ENCODE measurements around the gene SPATA16. TPM values are rescaled to one million over a fixed set of nuclear protein-coding genes. Genes with fewer than 3 reads are reported as not detected.

SPATA16 gene
- total and polyA plus RNA-seq, 11 donors = not detected

- Histone ChIP-seq H3K9me3 (no peaks in the 10 kb centered on the region), H3K27me3 (no peaks in the 10 kb centered on the region), H3K27ac (no peak overlapping the region), H3K4me1 (no peaks in the 10 kb centered on the region), H3K4me3 (no peak overlapping the region), H3K36me3 (no peaks in the 10 kb centered on the region)
- no peak for ATAC-seq
- intact Hi-C loops (cut with DNase I) = no loop called here
- WGBS, 4 donors = 75 to 79% (median 78%) methylated on average over 4 of the region's 4 CpGs
- no peak for TF ChIP-seq CTCF (IDR thresholded peaks at IDR 0.05)
- no peak for TF ChIP-seq POLR2A (IDR thresholded peaks at IDR 0.05)
- no peak for DNase-seq
Measured at GRCh38 chr3:173096994-173097785, 43.8 kb downstream of the SPATA16 start.

GRCh38 chr3:173096140-173096539 lies 44.9 kb downstream of the SPATA16 start:
- H3K4me1 ChIP-seq = no peaks in the 10 kb centered on the region
- 89 to 97% (median 93%) methylated on average over 3 of the region's 3 CpGs for WGBS, 4 donors
- DNase-seq = no peak
- intact Hi-C loops (cut with DNase I) = no loop called here
- H3K27ac ChIP-seq = no peak overlapping the region
- no peak for TF ChIP-seq CTCF (IDR thresholded peaks at IDR 0.05)
- no peak for ATAC-seq
- no peaks in the 10 kb centered on the region for H3K9me3 ChIP-seq
- no peak overlapping the region for H3K4me3 ChIP-seq
- H3K36me3 ChIP-seq = no peaks in the 10 kb centered on the region
- no peaks in the 10 kb centered on the region for H3K27me3 ChIP-seq

GRCh38 chr3:173092038-173092437 lies 49.0 kb downstream of the SPATA16 start:
- TF ChIP-seq CTCF (IDR thresholded peaks at IDR 0.05) (no peak), POLR2A (IDR thresholded peaks at IDR 0.05) (no peak)
- WGBS, 4 donors = 81 to 95% (median 92%) methylated on average over 1 of the region's 1 CpG
- intact Hi-C loops (cut with DNase I) = no loop called here

GRCh38 chr3:173090492-173090891 lies 50.5 kb downstream of the SPATA16 start:
- intact Hi-C loops (cut with DNase I) = no loop called here
- Histone ChIP-seq H3K4me1 (no peaks in the 10 kb centered on the region), H3K27me3 (no peaks in the 10 kb centered on the region), H3K9me3 (peaks cover 0 to 12% (median 0%) of the 10 kb centered on the region in 12 donors), H3K27ac (no peak overlapping the region), H3K4me3 (no peak overlapping the region), H3K36me3 (no peaks in the 10 kb centered on the region)
- DNase-seq = no peak
- ATAC-seq = no peak
- WGBS, 4 donors = 71 to 82% (median 78%) methylated on average over 3 of the region's 3 CpGs
- no peak for TF ChIP-seq CTCF (IDR thresholded peaks at IDR 0.05)
- TF ChIP-seq POLR2A (IDR thresholded peaks at IDR 0.05) = no peak

More at GRCh38 chr3:173092038-173092437, 49.0 kb downstream of the SPATA16 start:
- no peak for ATAC-seq
- H3K4me3 ChIP-seq = no peak overlapping the region
- H3K9me3 ChIP-seq = peaks cover 0 to 3% (median 0%) of the 10 kb centered on the region in 12 donors
- no peaks in the 10 kb centered on the region for H3K4me1 ChIP-seq
- no peaks in the 10 kb centered on the region for H3K36me3 ChIP-seq
- DNase-seq = no peak
- no peak overlapping the region for H3K27ac ChIP-seq
- H3K27me3 ChIP-seq = no peaks in the 10 kb centered on the region
